Upper lobe of left lung (tissue), 6 donors: ENCODE data around the gene GRAMD4. TPM values are rescaled to one million over a fixed set of nuclear protein-coding genes. Genes with fewer than 3 reads are reported as not detected.

Experiments used
- ATAC-seq, 2 donors: fragments of 200-7000 bp; cut with Tn5 transposase; one replicate each; pipeline ENCODE4 v1.9.1; 2022; ENCODE audit warnings: mild to moderate bottlenecking in 2 of 2, moderate library complexity in 2 of 2; ENCODE audit not compliant: low FRiP score in 2 of 2
- DNase-seq, 2 donors: peaks; one replicate each; pipeline ENCODE4 v3.0.0-alpha.2; 2019 to 2020
- H3K27ac ChIP-seq, 4 donors: fragments of 200-600 bp; sonication (generic); one replicate each; pipeline ENCODE4 v1.5.1; 2016 to 2019
- H3K27me3 ChIP-seq, 4 donors: fragments of 200-600 bp; sonication (generic); one replicate each; pipeline ENCODE4 v1.5.1; 2017 to 2019
- H3K36me3 ChIP-seq, 4 donors: fragments of 200-600 bp; sonication (generic); one replicate each; pipeline ENCODE4 v1.5.1; 2016 to 2019
- H3K4me1 ChIP-seq, 4 donors: fragments of 200-600 bp; sonication (generic); one replicate each; pipeline ENCODE4 v1.5.1; 2018 to 2019
- H3K4me3 ChIP-seq, 4 donors: fragments of 200-600 bp; sonication (generic); one replicate each; pipeline ENCODE4 v1.5.1; 2017 to 2019; ENCODE audit warnings: mild to moderate bottlenecking in 2 of 4, moderate library complexity in 1 of 4
- H3K9me3 ChIP-seq, 4 donors: fragments of 200-600 bp; sonication (generic); one replicate each; pipeline ENCODE4 v1.5.1; 2018 to 2019
- EP300 ChIP-seq, 4 donors: sonication (generic); formaldehyde crosslinking; IDR thresholded peaks; one replicate each; pipeline ENCODE4 v1.5.1; 2017; ENCODE audit warnings: antibody characterized with exemption in 4 of 4, control low read depth in 2 of 4
- POLR2A ChIP-seq, 4 donors: fragments of 450-650 bp; IDR thresholded peaks; one replicate each; pipeline ENCODE4 v1.5.1; 2016 to 2017; ENCODE audit warnings: antibody characterized with exemption in 4 of 4, mild to moderate bottlenecking in 2 of 4
- POLR2AphosphoS5 ChIP-seq, 2 donors: sonication (generic); formaldehyde crosslinking; IDR thresholded peaks; one replicate each; pipeline ENCODE4 v1.5.1; 2017; ENCODE audit warnings: antibody characterized with exemption in 2 of 2
- WGBS, 2 donors: methylation state at CpG; one replicate each; pipeline ENCODE4 v1.1.5; 2017 to 2018; 5-methylcytosine and 5-hydroxymethylcytosine counted together
- total RNA-seq, 6 donors: library from RNA; depleted of rRNA in 4 of 6; stranded (reverse); fragments of >200 nt in 4 of 6; gene quantifications; one replicate each; pipeline versions ENCODE4 v1.1.0 to v1.2.1, GENCODE V29; 2016 to 2021
- TF ChIP-seq, protein P1 (sequence below), 6 experiments: fragments of 450-650 bp in 4 of 6; fragments of 200-600 bp in 2 of 6; sonication (generic) in 2 of 6; IDR thresholded peaks; one replicate each; pipeline ENCODE4 v1.5.1; 2016 to 2019; ENCODE audit warnings: antibody characterized with exemption in 6 of 6
- donor health status: DM: no; HTN: no; CAD: no; lungs with moderate emphysema.
- donor health status: DM: no; HTN: yes; CAD: no; lungs with severe emphysema.

The GRAMD4 gene
- total RNA-seq, 6 donors from 2014 or later = 59.8 to 302 (median 104) TPM

DNA sequence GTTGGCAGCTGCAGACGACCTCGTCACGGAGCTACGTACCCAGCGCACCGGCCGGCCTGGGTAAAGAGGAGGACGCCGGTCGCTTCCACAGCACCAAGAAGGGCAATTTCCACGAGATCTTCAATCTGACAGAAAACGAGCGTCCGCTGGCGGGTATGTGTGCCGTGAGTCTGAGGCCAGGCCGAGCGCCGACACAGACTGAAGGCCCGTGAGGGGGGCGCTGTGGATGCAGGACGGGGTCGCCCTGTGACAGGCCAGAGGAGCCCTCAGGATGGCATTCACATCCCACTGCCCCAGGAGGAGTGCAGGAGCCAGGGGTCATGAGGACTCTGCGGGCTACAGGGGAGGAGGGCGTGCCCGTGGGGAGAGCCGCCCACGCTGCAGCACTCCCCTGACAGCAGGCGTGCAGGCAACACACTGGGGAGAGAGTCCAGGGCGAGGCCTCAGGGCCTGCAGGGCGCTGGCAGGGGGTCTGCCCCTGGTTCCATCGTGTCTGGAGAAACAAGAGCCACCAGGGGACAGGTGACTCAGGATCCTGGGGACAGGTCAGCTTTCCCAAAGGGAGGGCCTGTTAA, 53.6 kb downstream of the GRAMD4 start:
- no peaks in the 10 kb centered on the region for H3K27me3 ChIP-seq
- no peaks in the 10 kb centered on the region for H3K4me1 ChIP-seq
- no peak for ATAC-seq
- H3K36me3 ChIP-seq = peaks cover 0 to 62% (median 43%) of the 10 kb centered on the region in 4 donors
- no peak overlapping the region for H3K4me3 ChIP-seq
- TF ChIP-seq POLR2AphosphoS5 (IDR thresholded peaks at IDR 0.05) = no peak
- no peaks in the 10 kb centered on the region for H3K9me3 ChIP-seq
- H3K27ac ChIP-seq = no peak overlapping the region
- DNase-seq = peak in 1 of 2 donors; percentile 74
- 85% methylated on average over 30 to 32 of the region's 32 CpGs for WGBS, 2 donors

DNA sequence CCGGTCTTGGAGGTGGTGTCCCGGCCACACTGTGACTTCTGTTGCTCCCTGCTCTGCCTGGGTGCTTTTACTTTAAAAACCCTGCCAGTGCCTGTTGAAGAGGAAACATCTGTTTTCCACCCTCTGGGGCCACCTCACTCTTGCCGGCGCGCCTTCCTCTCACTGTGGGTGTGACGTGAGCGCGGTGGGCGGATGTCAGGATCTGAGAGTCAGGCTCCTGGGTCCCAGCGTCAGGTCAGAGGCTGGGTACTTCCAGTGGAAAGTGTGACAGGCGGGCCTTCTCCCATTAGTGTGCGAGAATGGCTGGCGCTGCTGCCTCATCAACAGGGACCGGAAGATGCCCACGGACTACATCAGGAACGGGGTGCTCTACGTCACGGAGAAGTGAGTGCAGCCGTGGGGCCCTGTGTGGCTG, 54.2 kb downstream of the GRAMD4 start:
- Histone ChIP-seq H3K27ac (peak overlapping the region in 1 of 4 donors; percentile 9), H3K9me3 (no peaks in the 10 kb centered on the region), H3K4me3 (no peak overlapping the region), H3K36me3 (peaks cover 0 to 57% (median 38%) of the 10 kb centered on the region in 4 donors), H3K4me1 (no peaks in the 10 kb centered on the region), H3K27me3 (no peaks in the 10 kb centered on the region)
- ATAC-seq (peak in 1 of 2 donors; percentile 18), DNase-seq (peak; percentile 58 to 71)
- 73 to 79% methylated on average over 19 of the region's 19 CpGs for WGBS, 2 donors
- TF ChIP-seq EP300 (IDR thresholded peaks at IDR 0.05) (no peak), POLR2A (IDR thresholded peaks at IDR 0.05) (no peak), POLR2AphosphoS5 (IDR thresholded peaks at IDR 0.05) (no peak)
- TF ChIP-seq, protein P1, sequence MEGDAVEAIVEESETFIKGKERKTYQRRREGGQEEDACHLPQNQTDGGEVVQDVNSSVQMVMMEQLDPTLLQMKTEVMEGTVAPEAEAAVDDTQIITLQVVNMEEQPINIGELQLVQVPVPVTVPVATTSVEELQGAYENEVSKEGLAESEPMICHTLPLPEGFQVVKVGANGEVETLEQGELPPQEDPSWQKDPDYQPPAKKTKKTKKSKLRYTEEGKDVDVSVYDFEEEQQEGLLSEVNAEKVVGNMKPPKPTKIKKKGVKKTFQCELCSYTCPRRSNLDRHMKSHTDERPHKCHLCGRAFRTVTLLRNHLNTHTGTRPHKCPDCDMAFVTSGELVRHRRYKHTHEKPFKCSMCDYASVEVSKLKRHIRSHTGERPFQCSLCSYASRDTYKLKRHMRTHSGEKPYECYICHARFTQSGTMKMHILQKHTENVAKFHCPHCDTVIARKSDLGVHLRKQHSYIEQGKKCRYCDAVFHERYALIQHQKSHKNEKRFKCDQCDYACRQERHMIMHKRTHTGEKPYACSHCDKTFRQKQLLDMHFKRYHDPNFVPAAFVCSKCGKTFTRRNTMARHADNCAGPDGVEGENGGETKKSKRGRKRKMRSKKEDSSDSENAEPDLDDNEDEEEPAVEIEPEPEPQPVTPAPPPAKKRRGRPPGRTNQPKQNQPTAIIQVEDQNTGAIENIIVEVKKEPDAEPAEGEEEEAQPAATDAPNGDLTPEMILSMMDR (IDR thresholded peaks at IDR 0.05) = no peak

DNA sequence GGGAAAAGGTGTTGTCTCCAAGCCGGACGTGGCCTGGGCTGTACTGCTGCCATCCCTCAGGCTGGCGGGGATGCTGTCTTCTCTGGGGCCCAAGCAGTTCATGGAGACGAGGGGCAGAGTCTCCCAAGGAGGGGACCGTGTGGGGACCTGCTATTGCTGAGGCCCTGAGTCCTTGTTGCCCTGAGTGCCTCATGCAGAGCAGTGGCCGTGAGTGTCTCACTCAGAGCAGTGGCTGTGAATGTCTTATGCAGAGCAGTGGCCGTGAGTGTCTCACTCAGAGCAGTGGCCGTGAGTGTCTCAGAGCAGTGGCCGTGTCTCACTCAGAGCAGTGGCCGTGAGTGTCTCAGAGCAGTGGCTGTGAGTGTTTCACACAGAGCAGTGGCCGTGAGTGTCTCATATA, 54.7 kb downstream of the GRAMD4 start:
- TF ChIP-seq EP300 (IDR thresholded peaks at IDR 0.05) = no peak
- TF ChIP-seq, protein P1 (IDR thresholded peaks at IDR 0.05) = no peak
- TF ChIP-seq POLR2A (IDR thresholded peaks at IDR 0.05) = no peak
- no peak for TF ChIP-seq POLR2AphosphoS5 (IDR thresholded peaks at IDR 0.05)
- H3K4me1 ChIP-seq = no peaks in the 10 kb centered on the region
- no peak for ATAC-seq
- H3K36me3 ChIP-seq = peaks cover 0 to 55% (median 35%) of the 10 kb centered on the region in 4 donors
- no peak overlapping the region for H3K4me3 ChIP-seq
- DNase-seq = peak in 1 of 2 donors; percentile 22
- no peaks in the 10 kb centered on the region for H3K27me3 ChIP-seq
- H3K9me3 ChIP-seq = no peaks in the 10 kb centered on the region
- peak overlapping the region in 1 of 4 donors; percentile 9 for H3K27ac ChIP-seq
- 74 to 92% methylated on average over 3 to 11 of the region's 11 CpGs for WGBS, 2 donors

DNA sequence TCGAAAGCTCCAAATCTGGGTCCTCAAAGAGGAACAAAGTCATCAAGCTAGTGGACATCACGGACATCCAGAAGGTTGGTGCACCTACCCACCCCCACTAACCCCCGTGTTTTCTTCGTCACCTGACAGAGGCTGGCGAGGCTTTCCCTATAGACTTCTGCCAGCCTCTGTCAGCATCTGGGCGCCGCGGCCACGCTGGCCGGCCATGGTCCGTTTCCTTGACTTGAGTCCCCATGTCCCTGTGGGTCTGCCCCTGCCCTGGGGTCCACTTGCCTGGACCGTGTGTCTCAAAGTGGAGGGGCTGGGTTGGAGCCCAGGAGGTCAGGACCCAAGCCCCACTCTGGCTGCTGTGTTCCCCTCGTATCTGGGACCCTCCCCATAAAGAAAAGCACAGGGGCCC, 55.3 kb downstream of the GRAMD4 start:
- 93 to 96% methylated on average over 13 of the region's 13 CpGs for WGBS, 2 donors
- no peak for ATAC-seq
- DNase-seq = peak in 1 of 2 donors; percentile 77
- Histone ChIP-seq H3K4me1 (no peaks in the 10 kb centered on the region), H3K27ac (no peak overlapping the region), H3K9me3 (no peaks in the 10 kb centered on the region), H3K27me3 (no peaks in the 10 kb centered on the region), H3K4me3 (no peak overlapping the region), H3K36me3 (peaks cover 0 to 49% (median 30%) of the 10 kb centered on the region in 4 donors)
- TF ChIP-seq, protein P1 (IDR thresholded peaks at IDR 0.05) = no peak
- TF ChIP-seq POLR2AphosphoS5 (IDR thresholded peaks at IDR 0.05) (no peak), EP300 (IDR thresholded peaks at IDR 0.05) (no peak), POLR2A (IDR thresholded peaks at IDR 0.05) (no peak)

DNA sequence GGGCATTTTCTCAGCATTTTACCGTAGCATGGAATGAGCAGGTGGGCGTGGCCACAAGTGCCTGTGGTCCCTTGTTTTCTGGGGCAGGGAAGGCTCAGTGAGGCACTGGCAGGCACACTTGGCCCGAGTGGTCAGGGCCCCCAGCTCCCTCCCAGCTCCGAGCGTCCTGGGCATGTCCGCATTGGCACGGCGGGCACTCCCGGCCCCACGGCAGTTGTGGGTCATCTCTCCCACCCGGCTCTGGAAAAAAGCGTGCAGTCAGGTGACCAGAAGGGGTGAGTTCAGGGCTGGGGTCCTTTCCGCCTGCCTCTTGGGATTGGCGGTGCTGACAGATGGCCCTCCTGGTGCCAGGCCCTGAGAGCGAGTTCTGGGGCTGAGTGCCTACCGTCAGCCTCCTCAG, 55.8 kb downstream of the GRAMD4 start:
- WGBS, 2 donors = 92 to 94% methylated on average over 9 to 12 of the region's 16 CpGs
- Histone ChIP-seq H3K9me3 (no peaks in the 10 kb centered on the region), H3K27ac (no peak overlapping the region), H3K4me3 (no peak overlapping the region), H3K36me3 (peaks cover 0 to 48% (median 26%) of the 10 kb centered on the region in 4 donors), H3K27me3 (no peaks in the 10 kb centered on the region), H3K4me1 (no peaks in the 10 kb centered on the region)
- DNase-seq (peak in 1 of 2 donors; percentile 68), ATAC-seq (no peak)
- TF ChIP-seq EP300 (IDR thresholded peaks at IDR 0.05) (no peak), POLR2AphosphoS5 (IDR thresholded peaks at IDR 0.05) (no peak), POLR2A (IDR thresholded peaks at IDR 0.05) (no peak)
- TF ChIP-seq, protein P1 (IDR thresholded peaks at IDR 0.05) = no peak
